ENCODE results near the gene LHX3. TPM values are rescaled to one million over a fixed set of nuclear protein-coding genes. Genes with fewer than 3 reads are reported as not detected.

LHX3 gene
- polyA plus RNA-seq, 1 of the 3 experiments (the other 2 are of a cell fraction): not detected

DNA sequence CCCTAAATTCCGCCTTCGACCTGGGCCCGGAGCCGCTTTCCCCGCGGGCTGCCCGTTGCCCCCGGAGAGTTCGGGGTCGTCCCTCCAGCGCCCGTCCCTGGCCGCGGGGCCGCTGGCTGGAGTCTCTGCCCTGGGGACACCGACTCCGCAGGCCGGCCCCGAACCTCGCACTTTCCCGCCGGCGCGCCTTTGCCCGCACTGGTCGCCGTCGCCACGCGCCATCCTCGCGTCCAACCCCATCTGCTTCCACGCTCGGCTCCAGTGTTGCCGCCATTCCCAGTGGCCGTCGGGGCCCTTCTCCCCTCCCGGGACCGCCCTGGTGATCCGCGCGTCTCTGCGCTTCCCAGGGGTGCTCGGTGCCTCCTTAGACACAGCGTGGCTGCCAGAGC is 11.0 kb downstream of the LHX3 start:
- Histone ChIP-seq H3K27ac (ENCODE audit: low read depth in 2 of 2, low read length in 1 of 2) (no peak overlapping the region), H3K4me2 (no peak overlapping the region), H3K36me3 (replicated peaks in 1 of 2; ENCODE audit: control insufficient read depth in 1 of 2, insufficient read depth in 2 of 2, low read length in 1 of 2) (no peaks in the 10 kb centered on the region), H3K9ac (no peak overlapping the region), H3K4me3 (ENCODE audit: low read depth in 2 of 2, low read length in 1 of 2) (no peak overlapping the region), H3F3A (replicated peaks; ENCODE audit: insufficient read depth) (no peaks in the 10 kb centered on the region), H3K9me2 (no peaks in the 10 kb centered on the region), H4K20me1 (ENCODE audit: insufficient read depth) (0 out of 2 replicates have a peak, but pooled peaks cover 4% of the 10 kb centered on the region), H2AFZ (ENCODE audit: low read depth) (no peak overlapping the region), H3K9me3 (no peaks in the 10 kb centered on the region), H3K27me3 (ENCODE audit: insufficient read depth) (peaks cover 90% of the 10 kb centered on the region), H3K4me1 (ENCODE audit: control insufficient read depth in 1 of 2, insufficient read depth in 2 of 2, low read depth in 1 of 2, low read length in 1 of 2) (no peaks in the 10 kb centered on the region), H3K79me2 (ENCODE audit: insufficient read depth) (no peaks in the 10 kb centered on the region)
- TF ChIP-seq RFX5 (IDR thresholded peaks at IDR 0.05; ENCODE audit: low read length) (no peak), TAF1 (IDR thresholded peaks at IDR 0.05; ENCODE audit: borderline replicate concordance, low read depth, low read length) (no peak), RCOR1 (IDR thresholded peaks at IDR 0.05; ENCODE audit: low read length) (no peak), FOSL2 (IDR thresholded peaks at IDR 0.05; ENCODE audit: borderline replicate concordance, low read depth) (no peak), TEAD4 (IDR thresholded peaks at IDR 0.05; ENCODE audit: borderline replicate concordance, insufficient read depth) (no peak), EP300 (IDR thresholded peaks at IDR 0.05; ENCODE audit: borderline replicate concordance in 1 of 2, low read depth in 1 of 2, low read length in 1 of 2) (no peak), YY1 (IDR thresholded peaks at IDR 0.05; ENCODE audit: low read depth) (no peak), CHD2 (IDR thresholded peaks at IDR 0.05; ENCODE audit: low read length, partially characterized antibody) (no peak), SMC3 (IDR thresholded peaks at IDR 0.05; ENCODE audit: low read depth, low read length) (no peak), ELF1 (IDR thresholded peaks at IDR 0.05) (no peak)
- TF ChIP-seq, protein P1, sequence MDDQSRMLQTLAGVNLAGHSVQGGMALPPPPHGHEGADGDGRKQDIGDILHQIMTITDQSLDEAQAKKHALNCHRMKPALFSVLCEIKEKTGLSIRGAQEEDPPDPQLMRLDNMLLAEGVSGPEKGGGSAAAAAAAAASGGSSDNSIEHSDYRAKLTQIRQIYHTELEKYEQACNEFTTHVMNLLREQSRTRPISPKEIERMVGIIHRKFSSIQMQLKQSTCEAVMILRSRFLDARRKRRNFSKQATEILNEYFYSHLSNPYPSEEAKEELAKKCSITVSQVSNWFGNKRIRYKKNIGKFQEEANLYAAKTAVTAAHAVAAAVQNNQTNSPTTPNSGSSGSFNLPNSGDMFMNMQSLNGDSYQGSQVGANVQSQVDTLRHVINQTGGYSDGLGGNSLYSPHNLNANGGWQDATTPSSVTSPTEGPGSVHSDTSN (IDR thresholded peaks at IDR 0.05): no peak
- ChIA-PET CTCF (no interaction called here), POLR2A (no interaction called here)
- WGBS (ENCODE audit: low lambda C conversion rate): 0% methylated on average over 1 of the region's 45 CpGs
- DNase-seq: no peak

- Histone ChIP-seq H3K9ac (no peak overlapping the region), H3K9me3 (no peaks in the 10 kb centered on the region), H3K27ac (ENCODE audit: low read depth in 2 of 2, low read length in 1 of 2) (no peak overlapping the region), H4K20me1 (ENCODE audit: insufficient read depth) (0 out of 2 replicates have a peak, but pooled peaks cover 4% of the 10 kb centered on the region), H3K36me3 (replicated peaks in 1 of 2; ENCODE audit: control insufficient read depth in 1 of 2, insufficient read depth in 2 of 2, low read length in 1 of 2) (no peaks in the 10 kb centered on the region), H3K4me3 (ENCODE audit: low read depth in 2 of 2, low read length in 1 of 2) (no peak overlapping the region), H3K9me2 (no peaks in the 10 kb centered on the region), H3F3A (replicated peaks; ENCODE audit: insufficient read depth) (no peaks in the 10 kb centered on the region), H3K4me1 (ENCODE audit: control insufficient read depth in 1 of 2, insufficient read depth in 2 of 2, low read depth in 1 of 2, low read length in 1 of 2) (no peaks in the 10 kb centered on the region), H3K79me2 (ENCODE audit: insufficient read depth) (no peaks in the 10 kb centered on the region), H3K4me2 (no peak overlapping the region), H2AFZ (ENCODE audit: low read depth) (no peak overlapping the region), H3K27me3 (ENCODE audit: insufficient read depth) (peaks cover 91% of the 10 kb centered on the region)
- ChIA-PET POLR2A (no interaction called here), CTCF (interaction anchor here (2.0 kb wide), 1 partner anchor 9 kb away, joined by 6 read pairs; no protein-coding TSS in a partner anchor)
- TF ChIP-seq, protein P2, sequence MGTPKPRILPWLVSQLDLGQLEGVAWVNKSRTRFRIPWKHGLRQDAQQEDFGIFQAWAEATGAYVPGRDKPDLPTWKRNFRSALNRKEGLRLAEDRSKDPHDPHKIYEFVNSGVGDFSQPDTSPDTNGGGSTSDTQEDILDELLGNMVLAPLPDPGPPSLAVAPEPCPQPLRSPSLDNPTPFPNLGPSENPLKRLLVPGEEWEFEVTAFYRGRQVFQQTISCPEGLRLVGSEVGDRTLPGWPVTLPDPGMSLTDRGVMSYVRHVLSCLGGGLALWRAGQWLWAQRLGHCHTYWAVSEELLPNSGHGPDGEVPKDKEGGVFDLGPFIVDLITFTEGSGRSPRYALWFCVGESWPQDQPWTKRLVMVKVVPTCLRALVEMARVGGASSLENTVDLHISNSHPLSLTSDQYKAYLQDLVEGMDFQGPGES (IDR thresholded peaks at IDR 0.05; ENCODE audit: low read depth, low read length): no peak
- TF ChIP-seq EZH2phosphoT487 (IDR thresholded peaks at IDR 0.05; ENCODE audit: borderline replicate concordance, low read depth) (no peak), MXI1 (IDR thresholded peaks at IDR 0.05; ENCODE audit: low read depth, low read length) (no peak), USF2 (IDR thresholded peaks at IDR 0.05; ENCODE audit: borderline replicate concordance, low read depth, low read length) (no peak), FOXM1 (IDR thresholded peaks at IDR 0.05; ENCODE audit: low read depth) (no peak), YY1 (IDR thresholded peaks at IDR 0.05; ENCODE audit: low read depth) (no peak), NRF1 (IDR thresholded peaks at IDR 0.05; ENCODE audit: low read depth, low read length) (no peak), TCF12 (IDR thresholded peaks at IDR 0.05) (no peak), GABPA (IDR thresholded peaks at IDR 0.05; ENCODE audit: low read depth) (no peak)
- peak; percentile 56 for DNase-seq
- no CpG with 5 or more reads among the region's 96 CpGs for WGBS (ENCODE audit: low lambda C conversion rate)
Measured at GRCh38 chr9:136193127-136193890, 11.6 kb downstream of the LHX3 start.
